Measurements from ENCODE around the gene TMEM184C.

DNA sequence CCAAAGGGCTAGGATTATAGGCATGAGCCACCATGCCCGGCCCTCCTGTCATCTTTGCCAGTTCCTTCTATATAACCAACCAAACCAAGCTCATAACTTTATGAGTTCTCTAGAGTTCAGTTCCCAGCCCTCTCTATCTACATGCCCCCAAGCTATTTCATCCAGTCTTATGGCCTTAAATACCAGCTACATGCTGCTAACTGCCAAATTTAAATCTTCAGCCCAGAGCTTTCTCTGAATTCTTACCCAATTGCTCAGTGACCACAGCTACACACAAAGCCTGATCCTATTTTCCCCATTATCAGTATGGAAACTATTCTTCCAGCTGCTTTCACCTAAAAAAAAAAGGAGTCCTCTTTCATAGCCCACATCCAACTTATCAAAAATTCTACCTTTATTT lies 23.1 kb downstream of the TMEM184C start:
- TF ChIP-seq, protein P1, sequence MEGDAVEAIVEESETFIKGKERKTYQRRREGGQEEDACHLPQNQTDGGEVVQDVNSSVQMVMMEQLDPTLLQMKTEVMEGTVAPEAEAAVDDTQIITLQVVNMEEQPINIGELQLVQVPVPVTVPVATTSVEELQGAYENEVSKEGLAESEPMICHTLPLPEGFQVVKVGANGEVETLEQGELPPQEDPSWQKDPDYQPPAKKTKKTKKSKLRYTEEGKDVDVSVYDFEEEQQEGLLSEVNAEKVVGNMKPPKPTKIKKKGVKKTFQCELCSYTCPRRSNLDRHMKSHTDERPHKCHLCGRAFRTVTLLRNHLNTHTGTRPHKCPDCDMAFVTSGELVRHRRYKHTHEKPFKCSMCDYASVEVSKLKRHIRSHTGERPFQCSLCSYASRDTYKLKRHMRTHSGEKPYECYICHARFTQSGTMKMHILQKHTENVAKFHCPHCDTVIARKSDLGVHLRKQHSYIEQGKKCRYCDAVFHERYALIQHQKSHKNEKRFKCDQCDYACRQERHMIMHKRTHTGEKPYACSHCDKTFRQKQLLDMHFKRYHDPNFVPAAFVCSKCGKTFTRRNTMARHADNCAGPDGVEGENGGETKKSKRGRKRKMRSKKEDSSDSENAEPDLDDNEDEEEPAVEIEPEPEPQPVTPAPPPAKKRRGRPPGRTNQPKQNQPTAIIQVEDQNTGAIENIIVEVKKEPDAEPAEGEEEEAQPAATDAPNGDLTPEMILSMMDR (conservative IDR thresholded peaks at IDR 0.05 in 1 of 2, IDR thresholded peaks at IDR 0.05 in 1 of 2; ENCODE audit: low read depth in 1 of 2, low read length in 2 of 2): no peak
- no peak for TF ChIP-seq EZH2 (IDR thresholded peaks at IDR 0.05; ENCODE audit: low read length, missing control alignments)
